ENCODE data around the gene ABCC1.
"Not testable (repeated sequence)": the region's sequence is repeated elsewhere in the genome, so short reads cannot be mapped to it uniquely, and the experiment has no call there.

ABCC1 gene

DNA sequence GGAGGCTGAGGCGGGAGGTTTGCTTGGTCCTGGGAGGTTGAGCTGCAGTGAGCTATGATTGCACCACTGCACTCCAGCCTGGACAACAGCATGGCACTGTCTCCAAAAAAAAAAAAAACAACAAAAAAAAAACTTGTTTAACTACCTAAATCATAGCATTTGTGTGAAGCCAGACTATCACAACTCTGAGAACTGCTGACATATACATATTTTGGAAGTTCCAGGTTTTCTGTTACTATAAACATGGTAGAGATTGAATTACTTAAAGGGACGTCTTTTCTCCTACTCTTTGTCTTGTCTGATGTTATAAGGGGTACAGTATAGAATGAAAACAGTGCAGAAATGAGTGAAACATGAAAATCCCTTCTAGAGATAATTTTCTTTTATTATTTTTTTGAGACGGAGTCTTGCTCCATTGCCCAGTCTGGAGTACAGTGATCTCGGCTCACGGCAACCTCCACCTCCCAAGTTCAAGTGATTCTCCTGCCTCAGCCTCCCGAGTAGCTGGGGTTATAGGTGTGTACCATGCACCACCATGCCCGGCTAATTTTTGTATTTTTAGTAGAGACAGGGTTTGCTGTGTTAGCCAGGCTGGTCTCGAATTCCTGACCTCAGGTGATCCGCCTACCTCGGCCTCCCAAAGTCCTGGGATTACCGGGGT lies 18.4 kb downstream of the ABCC1 start:
- DNase-seq (ENCODE audit: low spot score), result no peak

DNA sequence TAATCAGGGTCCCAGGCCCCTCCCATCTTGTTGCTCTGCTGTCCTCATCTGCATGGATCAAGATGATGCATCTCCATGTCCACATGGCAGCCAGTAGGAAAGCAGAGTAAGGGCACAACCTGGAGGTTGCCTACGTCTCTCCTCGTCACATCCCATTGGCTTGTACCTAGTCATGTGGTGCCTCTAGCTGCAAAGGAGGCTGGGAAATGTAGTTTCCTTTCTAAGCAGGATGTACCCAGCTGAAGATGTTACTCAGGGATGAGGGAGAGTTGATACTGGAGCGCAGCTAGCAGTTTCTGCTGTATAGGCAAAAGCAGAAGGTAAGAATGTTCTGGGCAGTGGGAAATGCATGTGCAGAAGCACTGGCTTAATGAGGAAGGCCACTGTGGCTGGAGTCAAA lies 20.8 kb downstream of the ABCC1 start:
- DNase-seq (ENCODE audit: low spot score), result no peak

DNA sequence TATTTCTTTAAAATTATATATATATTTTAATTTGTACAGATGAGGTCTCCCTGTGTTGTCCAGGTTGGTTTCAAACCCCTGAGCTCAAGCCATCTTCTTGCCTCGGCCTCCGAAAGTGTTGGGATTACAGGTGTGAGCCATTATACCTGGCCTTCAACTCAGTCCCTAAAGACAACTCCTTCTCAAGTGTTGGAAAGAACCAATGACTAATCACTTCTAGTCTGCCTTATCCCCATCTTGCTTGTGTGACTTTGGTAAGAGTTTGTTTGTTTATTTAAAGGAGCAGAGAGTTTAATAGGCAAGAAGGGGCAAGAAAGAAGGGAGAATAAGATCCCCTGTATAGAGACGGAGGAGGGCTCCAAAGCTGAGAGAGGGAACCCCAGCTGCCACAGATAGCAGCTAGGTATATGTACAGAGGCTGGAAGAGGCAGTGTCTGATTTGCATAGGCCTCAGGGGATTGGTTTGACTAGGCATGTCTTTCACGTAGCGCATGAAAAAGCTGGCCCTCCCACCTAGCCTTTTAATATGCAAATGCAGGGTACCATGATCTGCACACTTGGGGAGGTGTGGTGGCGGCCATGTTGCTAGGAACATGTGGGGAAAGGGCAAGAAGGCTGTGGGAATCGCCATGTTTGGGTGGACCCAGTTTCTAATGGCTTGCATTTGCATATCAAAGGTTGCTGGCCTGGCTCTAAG lies 21.5 kb downstream of the ABCC1 start:
- no peak for DNase-seq (ENCODE audit: low spot score)

DNA sequence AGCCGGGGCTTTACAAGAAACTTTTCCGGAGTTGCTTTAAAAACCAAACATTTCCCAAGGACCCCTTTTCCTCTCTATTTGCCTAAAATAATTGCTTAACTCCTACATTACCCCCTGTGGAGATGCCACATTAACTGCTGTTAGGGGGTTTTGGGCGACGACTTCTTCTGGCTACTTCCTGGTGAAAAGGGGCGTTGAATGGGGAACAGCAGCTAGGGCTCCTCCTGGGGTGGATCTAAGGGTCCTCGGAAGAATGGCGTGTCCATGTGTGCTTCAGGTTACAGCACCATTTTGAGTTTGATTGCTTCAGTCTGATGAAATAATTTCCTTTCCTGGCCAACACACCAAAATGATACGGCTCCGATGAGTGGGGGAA lies 22.0 kb downstream of the ABCC1 start:
- no peak for DNase-seq (ENCODE audit: low spot score)

DNA sequence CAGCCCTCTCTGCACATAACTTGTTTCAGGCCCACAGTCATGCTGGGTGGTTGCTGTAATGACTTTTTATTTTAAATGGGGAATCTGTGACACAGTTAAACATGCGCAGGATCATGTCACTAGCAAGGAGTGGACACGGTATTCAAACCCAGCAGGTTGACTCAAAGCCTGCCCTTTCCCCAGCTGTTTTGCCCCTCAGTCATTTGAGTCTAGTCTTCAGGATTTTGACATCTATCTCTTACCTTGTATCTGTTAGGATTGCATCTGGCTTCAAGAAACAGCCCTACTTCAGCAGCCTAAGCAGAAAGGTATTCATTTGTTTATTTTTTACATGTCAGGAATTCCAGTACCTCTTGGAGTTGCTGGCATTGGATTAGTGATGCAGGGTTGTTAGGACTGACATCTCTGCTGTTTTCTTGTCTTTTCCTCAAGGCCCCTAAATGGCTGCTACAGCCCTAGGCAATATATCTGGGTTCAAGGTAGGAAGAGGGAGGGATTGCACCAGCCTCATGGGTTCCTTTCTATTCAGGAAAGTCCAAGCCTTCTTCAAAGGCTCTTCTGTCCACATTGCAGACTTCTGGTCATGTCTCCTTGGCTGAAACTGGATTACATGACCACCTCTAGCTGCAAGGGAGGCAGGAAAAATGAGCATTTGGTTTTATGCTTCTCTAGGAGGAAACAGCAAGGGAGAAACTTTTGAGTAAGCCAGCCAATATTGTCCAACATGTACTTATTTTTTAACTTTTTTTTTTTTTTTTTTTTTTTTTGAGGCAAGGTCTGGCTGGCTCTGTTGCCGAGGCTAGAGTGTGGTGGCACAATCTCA lies 22.8 kb downstream of the ABCC1 start:
- no peak for DNase-seq (ENCODE audit: low spot score)

DNA sequence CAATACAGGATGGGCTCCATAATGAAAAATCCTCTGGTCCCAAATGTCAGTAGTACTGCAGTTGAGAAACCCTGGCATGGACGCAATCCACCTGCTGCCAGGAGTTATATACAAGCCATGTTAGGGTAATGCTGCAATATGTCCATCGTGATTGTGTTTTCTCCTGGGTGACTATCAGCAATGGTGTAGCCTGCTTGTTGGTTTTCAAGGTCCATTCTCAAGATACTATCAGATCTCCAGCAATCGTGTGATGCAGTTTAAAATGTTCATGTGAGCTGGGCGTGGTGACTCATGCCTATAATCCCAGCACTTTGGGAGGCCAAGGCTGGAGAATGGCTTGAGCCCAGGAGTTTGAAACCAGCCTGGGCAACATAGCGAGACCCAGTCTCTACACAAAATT lies 24.0 kb downstream of the ABCC1 start:
- DNase-seq (ENCODE audit: low spot score), result no peak

DNA sequence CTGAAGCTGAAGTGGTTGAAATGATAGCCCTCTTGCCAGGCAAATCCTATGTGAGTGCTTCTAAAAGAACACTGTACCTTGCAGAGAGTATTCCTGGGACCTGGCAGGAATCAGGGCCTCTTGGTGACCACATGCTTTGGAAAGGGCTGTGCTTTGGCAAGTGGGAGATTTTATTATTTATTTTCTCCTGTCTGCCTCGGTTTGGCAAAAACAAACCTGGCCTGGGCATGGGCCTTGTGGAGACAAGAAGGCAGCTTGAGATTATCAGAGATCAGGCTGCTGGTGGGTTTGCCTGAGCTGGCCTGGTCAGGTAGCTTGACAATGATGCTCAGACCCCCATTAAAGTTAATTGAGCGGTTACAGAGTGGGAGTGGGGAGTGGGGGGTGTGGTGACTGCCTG lies 24.6 kb downstream of the ABCC1 start:
- DNase-seq (ENCODE audit: low spot score), result no peak

DNA sequence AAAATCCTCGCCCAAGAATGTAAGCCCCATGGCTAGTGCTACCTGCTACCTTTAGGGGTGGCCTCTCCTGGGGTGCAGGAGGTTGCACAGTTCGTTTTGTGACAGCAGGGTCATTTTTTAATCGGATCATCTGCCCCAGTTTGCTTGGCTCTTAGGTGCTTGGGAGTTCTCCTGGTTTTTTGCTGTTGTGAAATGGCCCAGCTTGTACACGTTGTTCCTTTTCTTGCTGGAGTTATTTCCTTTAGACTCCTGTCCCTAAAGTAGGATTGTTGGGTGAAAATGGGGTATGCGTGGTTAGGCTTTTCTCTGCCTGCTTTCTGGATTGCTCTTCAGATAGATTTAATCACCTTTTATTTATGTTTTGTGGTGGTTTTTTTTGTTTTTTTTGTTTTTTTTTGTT lies 25.8 kb downstream of the ABCC1 start:
- DNase-seq (ENCODE audit: low spot score), result no peak

DNA sequence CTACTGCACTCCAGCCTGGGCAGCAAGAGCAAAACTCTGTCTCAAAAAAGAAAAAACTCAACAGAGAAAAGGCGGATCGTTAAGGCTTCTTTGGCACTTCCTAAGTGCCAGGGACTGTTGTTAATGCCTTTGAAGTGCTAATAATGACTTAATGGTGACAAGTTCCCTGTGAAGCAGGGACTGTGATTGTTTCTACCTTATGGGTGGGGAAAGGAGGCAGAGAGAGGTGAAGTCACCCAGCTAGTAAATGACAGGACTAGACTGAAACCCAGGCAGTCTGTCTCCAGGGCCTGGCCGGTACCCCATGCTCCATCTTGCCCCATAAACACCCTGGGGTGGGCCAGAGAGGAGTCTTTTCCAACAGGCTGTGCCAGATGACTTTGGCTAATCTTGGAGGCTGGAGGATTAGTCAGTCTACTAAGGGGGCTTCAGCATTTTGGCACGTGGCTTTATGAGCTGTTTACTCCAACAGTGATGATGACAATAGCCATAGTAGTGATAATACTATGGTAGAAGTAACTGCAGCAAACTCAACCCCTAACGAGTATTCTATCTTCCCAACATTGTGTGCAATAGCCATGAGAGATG lies 26.9 kb downstream of the ABCC1 start:
- no peak for DNase-seq (ENCODE audit: low spot score)

DNA sequence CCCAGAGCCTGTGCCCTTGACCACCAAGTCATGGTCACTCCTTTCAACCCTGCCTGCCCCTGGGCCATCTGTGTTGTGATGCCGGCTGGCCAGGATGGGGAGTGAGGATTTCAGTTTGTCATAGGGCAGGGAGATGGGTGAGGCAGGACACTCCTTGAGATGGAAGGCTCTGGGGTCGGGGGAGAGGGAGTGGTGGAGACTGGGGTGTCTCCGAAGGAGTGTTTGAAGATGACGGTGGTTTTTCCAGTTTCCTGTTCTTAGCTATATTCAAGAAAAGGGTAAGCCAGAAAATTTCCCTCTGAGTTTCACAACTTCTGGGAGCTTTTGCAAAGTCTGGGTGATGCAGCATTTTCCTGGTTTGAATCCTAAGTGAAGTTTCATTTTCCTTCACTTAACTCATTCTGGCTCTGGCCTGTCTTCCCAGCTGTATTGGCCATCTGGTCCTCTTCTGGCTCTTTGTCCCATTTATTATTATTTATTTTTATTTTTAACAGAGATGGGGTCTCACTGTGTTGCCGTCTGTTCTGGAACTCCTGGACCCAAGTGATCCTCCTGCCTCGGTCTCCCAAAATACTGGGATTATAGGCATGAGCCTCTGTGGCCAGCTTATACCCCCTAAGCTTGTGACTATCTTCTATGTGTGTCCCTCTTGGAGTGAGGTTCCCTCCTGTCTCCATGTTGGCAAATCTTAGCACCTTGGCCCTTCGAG lies 27.7 kb downstream of the ABCC1 start:
- no peak for DNase-seq (ENCODE audit: low spot score)

DNA sequence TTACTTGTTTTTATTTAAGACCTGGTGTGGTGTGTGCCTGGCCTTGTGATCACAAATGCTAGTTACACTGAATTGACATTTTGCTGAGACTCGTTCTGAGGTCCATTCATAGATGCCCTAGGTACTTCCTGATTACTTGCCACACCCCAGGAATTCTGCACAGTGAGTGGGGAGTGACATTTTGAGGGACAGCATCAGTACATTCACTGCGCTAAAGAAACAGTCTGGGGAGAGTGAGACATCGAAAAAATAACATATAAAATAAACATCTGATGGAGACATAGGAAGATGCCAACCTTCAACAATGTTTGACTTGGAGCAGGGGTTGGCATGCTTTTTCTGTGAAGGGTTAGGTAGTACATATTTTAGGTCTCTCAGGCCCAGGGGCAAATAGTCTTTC lies 30.4 kb downstream of the ABCC1 start:
- no peak for DNase-seq (ENCODE audit: low spot score)

DNA sequence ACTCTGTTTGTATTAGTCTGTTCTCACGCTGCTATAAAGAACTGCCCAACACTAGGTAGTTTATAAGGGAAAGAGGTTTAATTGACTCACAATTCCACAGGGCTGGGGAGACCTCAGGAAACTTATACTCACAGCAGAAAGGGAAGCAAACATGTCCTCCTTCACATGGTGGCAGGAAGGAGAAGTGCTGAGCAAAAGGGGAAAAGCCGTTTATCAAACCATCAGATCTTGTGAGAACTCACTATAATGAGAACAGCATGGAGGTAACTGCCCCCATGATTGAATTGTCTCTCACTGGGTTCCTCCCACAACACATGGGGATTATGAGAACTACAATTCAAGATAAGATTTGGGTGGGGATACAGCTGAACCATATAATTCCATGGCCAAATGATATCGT lies 30.9 kb downstream of the ABCC1 start:
- DNase-seq (ENCODE audit: low spot score), result no peak

DNA sequence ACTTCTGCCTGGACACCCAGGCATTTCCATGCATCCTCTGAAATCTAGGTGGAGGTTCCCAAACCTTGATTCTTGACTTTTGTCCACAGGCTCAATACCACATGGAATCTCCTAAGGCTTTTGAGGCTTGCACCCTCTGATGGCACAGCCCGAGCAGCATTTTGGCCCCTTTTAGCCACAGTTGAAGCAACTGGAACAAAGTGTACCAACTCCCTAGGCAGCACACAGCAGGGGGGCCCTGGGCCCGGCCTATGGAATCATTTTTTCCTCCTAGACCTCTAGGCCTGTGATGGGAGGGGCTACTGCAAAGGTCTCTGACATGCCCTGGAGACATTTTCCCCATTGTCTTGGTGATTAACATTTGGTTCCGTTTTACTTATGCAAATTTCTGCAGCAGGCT lies 32.0 kb downstream of the ABCC1 start:
- DNase-seq (ENCODE audit: low spot score), result no peak

DNA sequence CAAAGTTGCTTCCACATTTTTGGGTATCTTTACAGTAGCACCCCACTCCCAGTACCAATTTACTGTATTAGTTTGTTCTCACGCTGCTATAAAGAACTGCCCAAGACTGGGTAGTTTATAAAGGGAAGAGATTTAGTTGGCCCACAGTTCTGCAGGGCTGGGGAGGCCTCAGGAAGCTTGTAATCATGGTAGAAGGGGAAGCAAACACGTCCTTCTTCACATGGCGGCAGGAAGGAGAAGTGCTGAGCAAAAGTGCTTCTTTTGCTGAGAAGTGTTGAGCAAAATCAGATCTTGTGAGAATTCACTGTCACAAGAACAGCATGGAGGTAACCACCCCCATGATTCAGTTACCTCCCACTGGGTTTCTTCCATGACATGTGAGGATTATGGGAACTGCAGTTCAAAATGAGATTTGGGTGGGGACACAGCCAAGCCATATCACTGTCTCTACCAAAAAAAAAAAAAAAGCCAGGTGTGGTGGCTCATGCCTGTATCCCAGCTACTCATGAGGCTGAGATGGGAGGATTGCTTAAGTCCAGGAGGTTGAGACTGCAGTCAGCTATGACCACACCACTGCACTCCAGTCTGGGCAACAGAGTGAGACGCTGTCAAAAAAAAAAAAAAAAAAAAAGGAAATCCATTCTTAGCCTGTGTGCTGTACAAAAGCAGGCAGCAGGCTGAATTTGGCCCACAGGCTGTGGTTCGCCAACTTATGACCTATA lies 32.9 kb downstream of the ABCC1 start:
- DNase-seq (ENCODE audit: low spot score), result not testable (repeated sequence)

DNA sequence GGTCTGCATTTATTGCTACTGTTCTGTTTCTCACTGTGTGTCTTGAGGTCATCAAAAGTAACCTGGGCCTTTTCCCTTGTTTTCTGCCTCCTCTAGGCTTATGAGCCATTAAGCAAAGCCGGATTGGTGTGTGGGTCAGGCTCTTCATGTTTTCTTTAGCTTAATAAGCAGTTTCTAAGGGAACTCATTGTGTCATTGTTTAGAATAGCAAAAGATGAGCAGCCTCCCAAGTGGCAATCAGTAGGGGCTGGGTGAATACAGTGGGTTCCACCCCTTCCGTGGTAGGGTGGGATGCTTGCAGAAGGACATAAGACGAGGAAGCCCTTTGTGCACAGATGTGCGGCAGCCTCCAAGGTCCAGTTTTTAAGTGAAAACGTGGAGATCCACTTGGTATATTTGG lies 34.5 kb downstream of the ABCC1 start:
- no peak for DNase-seq (ENCODE audit: low spot score)

DNA sequence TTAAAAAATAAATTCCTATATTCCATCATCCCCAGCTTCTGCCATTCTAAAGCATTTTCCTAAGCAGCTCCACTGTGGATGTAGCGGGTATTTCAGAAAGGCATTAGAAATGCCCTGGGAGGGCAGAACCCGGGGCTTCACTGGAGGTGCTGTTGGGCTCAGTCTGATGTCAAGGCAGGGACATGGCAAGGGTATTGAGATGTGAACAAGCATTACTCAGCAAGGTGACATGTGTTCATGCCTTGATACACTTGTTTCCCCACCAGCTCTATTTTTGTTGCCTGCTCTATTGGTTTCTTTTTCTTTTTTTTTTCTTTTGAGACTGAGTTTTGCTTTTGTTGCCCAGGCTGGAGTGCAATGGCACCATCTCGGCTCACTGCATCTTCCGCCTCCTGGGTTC lies 35.7 kb downstream of the ABCC1 start:
- no peak for DNase-seq (ENCODE audit: low spot score)

DNA sequence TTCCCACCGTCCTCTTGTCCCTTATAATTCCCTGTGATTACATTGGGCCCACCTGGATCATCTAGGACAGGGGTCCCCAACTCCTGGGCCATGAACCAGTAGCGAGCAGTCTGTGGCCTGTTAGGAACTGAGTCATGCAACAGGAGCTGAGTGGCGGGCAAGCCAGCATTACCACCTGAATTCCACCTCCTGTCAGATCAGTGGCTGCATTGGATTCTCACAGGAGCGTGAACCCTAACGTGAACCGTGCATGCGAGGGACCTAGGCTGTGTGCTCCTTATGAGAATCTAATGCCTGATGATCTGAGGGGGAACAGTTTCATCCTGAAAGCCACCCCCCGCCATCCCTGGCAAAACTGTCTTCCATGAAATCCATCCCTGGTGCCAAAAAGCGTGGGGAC lies 36.8 kb downstream of the ABCC1 start:
- DNase-seq (ENCODE audit: low spot score), result no peak

DNA sequence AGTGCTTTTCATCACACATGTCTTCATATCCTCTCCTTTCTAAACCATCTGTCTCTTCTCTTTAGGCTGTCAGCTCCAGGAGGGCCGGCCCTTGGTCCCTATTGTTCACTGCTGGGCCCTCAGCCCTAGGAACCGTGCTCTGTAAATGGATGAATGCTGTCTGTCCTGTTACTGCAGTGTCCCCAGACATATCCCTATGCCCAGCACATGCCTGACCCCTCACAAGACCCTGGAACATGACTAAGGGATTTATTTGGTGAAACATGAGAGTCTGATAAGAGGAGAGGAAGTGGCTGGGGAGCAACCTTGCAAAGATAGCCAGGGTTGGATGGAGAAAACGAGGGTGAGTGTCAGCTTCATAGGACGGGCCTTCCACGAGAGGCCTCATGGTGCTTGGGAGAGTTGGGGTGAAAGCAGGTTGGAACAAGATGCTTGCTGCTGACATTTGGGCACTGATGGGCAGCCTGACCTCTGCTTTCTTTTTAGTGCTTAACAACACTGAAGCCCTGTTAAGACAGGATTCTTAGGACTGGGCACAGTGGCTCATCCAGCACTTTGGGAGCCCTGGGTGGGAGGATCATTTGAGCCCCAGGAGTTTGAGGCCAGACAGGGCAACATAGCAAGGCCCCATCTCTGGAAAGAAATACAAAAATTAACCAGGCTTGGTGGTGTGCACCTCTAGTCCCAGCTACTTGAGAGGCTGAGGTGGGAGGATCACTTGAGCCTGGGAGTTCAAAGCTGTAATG lies 39.0 kb downstream of the ABCC1 start:
- DNase-seq (ENCODE audit: low spot score), result no peak

DNA sequence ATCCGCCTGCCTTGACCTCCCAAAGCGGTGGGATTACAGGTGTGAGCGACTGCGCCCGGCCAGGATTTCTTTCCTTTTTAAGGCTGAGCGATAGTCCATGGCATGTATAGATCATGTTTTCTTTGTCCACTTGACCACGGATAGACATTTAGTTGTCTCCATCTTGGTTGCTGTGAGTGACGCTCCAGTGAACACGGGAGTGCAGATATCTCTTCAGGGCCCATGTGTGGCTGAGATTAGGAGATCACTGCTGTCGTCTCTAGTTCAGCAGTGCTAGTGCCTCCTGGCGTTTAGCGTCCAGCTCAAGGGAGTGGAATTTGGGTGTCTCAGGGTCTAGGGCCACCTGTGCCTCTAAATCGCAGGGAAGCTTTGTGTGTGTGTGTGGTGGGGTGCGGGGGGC lies 41.5 kb downstream of the ABCC1 start:
- no peak for DNase-seq (ENCODE audit: low spot score)

DNA sequence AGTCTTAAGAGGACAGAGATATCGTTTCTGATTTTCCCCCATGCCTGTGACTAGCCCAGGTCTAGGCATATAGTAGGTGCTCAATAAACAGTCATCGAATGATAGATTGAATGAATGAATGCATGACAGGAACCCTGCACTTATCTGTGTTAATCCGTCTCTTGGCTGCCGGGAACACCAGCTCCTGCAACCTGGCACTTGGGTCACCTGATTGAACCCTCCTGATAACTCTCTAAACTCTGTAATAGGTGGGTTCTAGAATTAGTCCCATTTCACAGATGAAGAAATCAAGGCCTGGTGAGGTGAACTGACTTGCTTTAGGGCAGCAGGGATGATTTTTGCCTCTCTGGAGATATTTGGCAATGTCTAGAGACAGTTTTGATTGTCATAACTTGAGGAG lies 43.7 kb downstream of the ABCC1 start:
- DNase-seq (ENCODE audit: low spot score), result no peak

DNA sequence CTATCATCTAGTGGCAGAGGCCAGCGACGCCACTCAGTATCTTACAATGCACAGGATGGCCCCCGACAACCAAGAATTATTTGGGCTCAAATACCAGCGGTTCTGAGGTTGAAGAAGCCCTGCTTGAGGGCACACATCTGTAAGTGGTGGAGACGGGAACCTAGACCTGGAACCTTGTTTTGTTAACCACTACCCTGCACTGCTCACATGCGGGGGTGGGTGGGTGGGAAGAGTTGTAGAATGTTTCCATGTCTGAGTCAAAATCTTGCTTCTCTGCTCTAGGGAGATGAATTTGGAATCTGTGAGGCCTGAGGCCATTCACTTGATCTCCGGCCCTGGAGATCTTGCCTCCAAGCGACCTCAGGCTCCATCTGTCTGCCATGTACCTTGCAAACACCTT lies 44.1 kb downstream of the ABCC1 start:
- DNase-seq (ENCODE audit: low spot score), result no peak

Data from putamen (tissue), 1 donor.